Smooth muscle cell (in vitro differentiated cells): ENCODE data around the gene SYCP2L. TPM values are rescaled to one million over a fixed set of nuclear protein-coding genes. Genes with fewer than 3 reads are reported as not detected.

Experiments used
- DNase-seq: peaks from one replicate; lab custom pipeline; 2025; ENCODE audit not compliant: unreplicated experiment; lab: John Stamatoyannopoulos, UW
- H2AFZ ChIP-seq: fragments of 200-600 bp; sonication (generic); 2 replicates; pipeline ENCODE4 v1.6.0; 2016; ENCODE audit warnings: antibody characterized with exemption, low read depth, mild to moderate bottlenecking
- H3F3A ChIP-seq: fragments of 200-600 bp; sonication (generic); 2 replicates; pipeline ENCODE4 v1.6.0; 2017; ENCODE audit warnings: antibody characterized with exemption, low read depth
- H3K27ac ChIP-seq: fragments of 200-600 bp; sonication (generic); 2 replicates; pipeline ENCODE4 v1.5.1; 2016; ENCODE audit warnings: low read depth, mild to moderate bottlenecking
- H3K27me3 ChIP-seq: fragments of 200-600 bp; sonication (generic); 2 replicates; pipeline ENCODE4 v1.6.1; 2016; ENCODE audit warnings: low read depth, mild to moderate bottlenecking
- H3K36me3 ChIP-seq: fragments of 200-600 bp; sonication (generic); 2 replicates; pipeline ENCODE4 v1.5.1; 2016; ENCODE audit warnings: low read depth
- H3K4me1 ChIP-seq: fragments of 200-600 bp; sonication (generic); 2 replicates; pipeline ENCODE4 v1.5.1; 2016; ENCODE audit warnings: low read depth
- H3K4me2 ChIP-seq: fragments of 200-600 bp; sonication (generic); 2 replicates; pipeline ENCODE4 v1.6.0; 2016; ENCODE audit warnings: mild to moderate bottlenecking
- H3K4me3 ChIP-seq: fragments of 200-600 bp; sonication (generic); 2 replicates; pipeline ENCODE4 v1.5.1; 2016; ENCODE audit warnings: mild to moderate bottlenecking
- H3K79me2 ChIP-seq: fragments of 200-600 bp; sonication (generic); 2 replicates; pipeline ENCODE4 v1.6.0; 2016; ENCODE audit warnings: low read depth, mild to moderate bottlenecking
- H3K9ac ChIP-seq: fragments of 200-600 bp; sonication (generic); 2 replicates; pipeline ENCODE4 v1.6.0; 2016; ENCODE audit warnings: low read depth
- H3K9me3 ChIP-seq: fragments of 200-600 bp; sonication (generic); replicated peaks from 2 replicates; pipeline ENCODE4 v1.5.1; 2016; ENCODE audit warnings: low read depth
- H4K20me1 ChIP-seq: fragments of 200-600 bp; sonication (generic); 2 replicates; pipeline ENCODE4 v1.6.0; 2016; ENCODE audit warnings: low read depth
- CTCF ChIP-seq: fragments of 200-600 bp; sonication (generic); IDR thresholded peaks from 2 replicates; pipeline ENCODE4 v1.5.1; 2017; ENCODE audit warnings: borderline replicate concordance, mild to moderate bottlenecking, antibody characterized with exemption; ENCODE audit not compliant: insufficient read depth, poor library complexity, severe bottlenecking
- WGBS: methylation state at CpG from one replicate; pipeline ENCODE4 v1.1.7; 2016; ENCODE audit warnings: low lambda C conversion rate; 5-methylcytosine and 5-hydroxymethylcytosine counted together
- polyA plus RNA-seq: library from polyadenylated mRNA; unstranded; fragments of >200 nt; fragmentation: Nextera tagmentation; extraction: Ambion mirVana; gene quantifications from 2 replicates; pipeline ENCODE4 v1.2.1, GENCODE V29; 2016
- total RNA-seq: library from RNA; depleted of rRNA; stranded (reverse); fragments of >200 nt; gene quantifications from 2 replicates; pipeline ENCODE4 v1.2.3, GENCODE V29; 2014

Gene SYCP2L
- total RNA-seq (2.8 and 6.4 TPM in 2 replicates), polyA plus RNA-seq (0.74 and 0.86 TPM in 2 replicates)

DNA sequence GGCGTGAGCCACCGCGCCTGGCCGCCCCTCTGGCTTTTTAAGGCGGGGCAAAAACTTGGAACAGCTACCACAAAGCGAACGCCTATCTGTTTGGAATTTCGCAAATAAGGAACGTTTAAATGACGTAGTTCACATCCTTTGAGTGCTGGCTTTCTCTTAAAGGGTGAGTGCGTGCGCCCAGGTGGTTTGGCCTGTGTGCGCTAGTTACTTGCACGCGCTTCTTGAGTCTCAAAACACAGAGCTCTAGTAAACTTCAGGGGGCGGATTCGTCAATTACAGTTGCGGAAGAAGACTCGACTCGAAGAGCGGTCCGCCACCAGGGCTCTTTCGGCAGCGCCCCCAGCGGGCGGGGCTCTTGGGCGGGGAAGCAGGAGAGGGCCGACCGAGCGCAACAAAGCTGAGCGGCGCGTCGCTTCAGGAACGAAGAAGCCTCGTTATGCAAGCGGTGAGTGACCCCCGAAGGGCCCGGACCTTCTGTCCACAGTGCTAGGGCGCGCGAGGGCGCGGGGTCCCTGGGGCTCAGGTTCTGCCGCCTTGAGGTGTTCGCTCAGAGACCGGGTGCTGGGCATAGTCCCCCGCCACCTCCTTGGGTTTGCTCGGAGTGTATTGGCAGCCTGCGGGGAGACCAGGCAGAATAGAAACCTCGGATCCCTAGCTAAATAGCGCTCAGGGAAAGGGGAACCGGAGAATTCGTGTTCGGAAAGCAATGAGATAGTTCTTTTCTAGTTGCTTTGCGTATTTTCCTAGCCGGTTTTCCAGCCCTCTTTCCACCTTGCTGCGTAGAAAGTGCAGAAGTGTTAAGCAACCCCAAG, at the start of gene SYCP2L:
TSS of gene SYCP2L (plus strand) at position 362 of the 812 bp plus-strand sequence. CDS start at position 437, 75 bp downstream.
- WGBS: under 1% methylated on average over 54 of the region's 58 CpGs
- Histone ChIP-seq H3K27ac (no peak within 1 kb of the TSS), H2AFZ (peak within 1 kb of the TSS; percentile 96), H4K20me1 (no peaks in the 10 kb centered on the region), H3F3A (no peaks in the 10 kb centered on the region), H3K79me2 (no peaks in the 10 kb centered on the region), H3K4me2 (peak within 1 kb of the TSS; percentile 94), H3K9ac (peak within 1 kb of the TSS; percentile 50), H3K36me3 (no peaks in the 10 kb centered on the region), H3K27me3 (peaks cover 46% of the 10 kb centered on the region), H3K4me3 (peak within 1 kb of the TSS; percentile 62), H3K9me3 (no peaks in the 10 kb centered on the region), H3K4me1 (peaks cover 9% of the 10 kb centered on the region)
- DNase-seq: peak; percentile 7
- peak; percentile 46 for TF ChIP-seq CTCF

DNA sequence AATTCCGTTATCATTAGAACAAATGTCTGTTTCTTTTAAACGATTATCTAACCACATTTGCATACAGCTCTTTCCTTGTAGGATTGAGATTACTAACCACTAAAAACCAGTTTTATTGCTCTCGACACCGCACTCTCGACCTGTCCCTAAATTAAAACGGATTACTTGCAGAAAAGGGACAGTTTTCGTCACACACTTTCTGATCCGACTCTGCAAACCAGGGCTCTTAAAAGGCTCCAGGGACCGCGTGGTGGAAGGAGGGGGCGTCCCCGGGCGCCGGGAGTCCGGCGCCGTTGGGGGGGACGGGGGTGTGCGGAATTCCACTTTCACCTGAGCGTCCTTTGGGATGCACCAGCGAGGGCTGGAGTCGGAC, 49.2 kb upstream of the SYCP2L start:
- under 1% methylated on average over 22 of the region's 22 CpGs for WGBS
- Histone ChIP-seq H3K79me2 (no peaks in the 10 kb centered on the region), H3F3A (no peaks in the 10 kb centered on the region), H3K4me1 (peaks cover 14% of the 10 kb centered on the region), H3K9me3 (no peaks in the 10 kb centered on the region), H3K4me3 (peak overlapping the region; percentile 74), H3K36me3 (no peaks in the 10 kb centered on the region), H3K4me2 (peak overlapping the region; percentile 99), H2AFZ (peak overlapping the region; percentile 77), H4K20me1 (no peaks in the 10 kb centered on the region), H3K9ac (peak overlapping the region; percentile 94), H3K27me3 (peaks cover 40% of the 10 kb centered on the region), H3K27ac (peak overlapping the region; percentile 57)
- no peak for DNase-seq
- no peak for TF ChIP-seq CTCF

DNA sequence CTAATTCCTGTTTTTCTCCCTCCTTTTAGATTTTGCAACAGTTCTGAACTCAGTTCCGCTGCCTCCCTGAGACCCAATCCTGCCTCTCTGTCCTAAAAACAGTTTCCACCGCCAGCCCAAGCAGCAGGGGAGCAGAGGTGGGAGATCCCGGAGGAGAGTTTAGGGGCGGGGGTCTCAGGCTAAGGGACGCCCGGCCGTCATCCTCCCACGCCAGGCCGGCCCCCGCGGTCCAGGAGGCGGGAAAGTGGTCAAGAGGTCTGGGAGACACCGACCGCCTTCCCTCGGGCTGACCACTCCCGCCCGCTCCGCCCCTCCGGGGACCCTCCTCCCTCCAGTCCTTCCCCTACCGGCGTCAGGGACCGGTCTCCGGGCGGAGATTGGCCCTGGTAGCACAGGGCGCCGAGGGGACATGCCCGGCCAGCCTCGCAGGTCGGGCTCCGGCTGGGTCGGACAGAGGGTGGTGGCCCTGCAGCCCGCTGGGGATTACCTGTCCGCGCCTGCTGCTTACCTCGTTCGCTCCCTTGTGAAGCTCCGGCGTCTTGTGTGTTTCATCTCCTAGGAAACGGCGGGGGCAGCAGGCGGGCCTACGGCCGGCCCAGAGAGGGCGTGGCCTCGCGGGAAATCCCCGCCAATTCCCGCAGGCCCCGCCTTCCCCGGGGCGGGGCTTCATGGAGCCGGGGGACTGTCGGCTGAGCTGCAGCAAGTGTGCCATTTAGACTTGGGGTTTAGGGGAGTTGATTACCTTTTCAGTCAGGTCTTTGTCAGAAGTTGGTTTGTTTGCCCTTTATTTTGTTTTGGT, 48.7 kb upstream of the SYCP2L start, which contains the start of gene MAK:
TSS of gene MAK (minus strand) at position 545 of the 799 bp plus-strand sequence. CDS start 7,891 bp downstream, outside the sequence.
- H3K4me1 ChIP-seq: peaks cover 14% of the 10 kb centered on the region
- H3K4me2 ChIP-seq: peak within 1 kb of the TSS; percentile 99
- no peaks in the 10 kb centered on the region for H4K20me1 ChIP-seq
- H3K4me3 ChIP-seq: peak within 1 kb of the TSS; percentile 74
- H3K27me3 ChIP-seq: peaks cover 42% of the 10 kb centered on the region
- H3K36me3 ChIP-seq: no peaks in the 10 kb centered on the region
- no peaks in the 10 kb centered on the region for H3K9me3 ChIP-seq
- TF ChIP-seq CTCF: no peak
- H3K27ac ChIP-seq: peak within 1 kb of the TSS; percentile 57
- H3F3A ChIP-seq: no peaks in the 10 kb centered on the region
- peak within 1 kb of the TSS; percentile 94 for H3K9ac ChIP-seq
- under 1% methylated on average over 42 of the region's 53 CpGs for WGBS
- peak within 1 kb of the TSS; percentile 77 for H2AFZ ChIP-seq
- peak; percentile 88 for DNase-seq
- H3K79me2 ChIP-seq: no peaks in the 10 kb centered on the region
